ENCODE measurements around the gene ARPP19.
"Not testable (repeated sequence)": the region's sequence is repeated elsewhere in the genome, so short reads cannot be mapped to it uniquely, and the experiment has no call there.

The ARPP19 gene

GRCh38 chr15:52576692-52577091, 7.9 kb upstream of the ARPP19 start:
- H3K4me3 ChIP-seq (ENCODE audit: low read depth, low read length): no peak overlapping the region
- TF ChIP-seq CTCF (IDR thresholded peaks at IDR 0.05; ENCODE audit: low read depth, low read length) (no peak), MAX (IDR thresholded peaks at IDR 0.05; ENCODE audit: low read depth, low read length) (no peak), MYC (IDR thresholded peaks at IDR 0.05; ENCODE audit: low read depth, low read length) (no peak)
- DNase-seq (ENCODE audit: low read depth): no peak

- H3K4me3 ChIP-seq (ENCODE audit: low read depth, low read length); DNase-seq (ENCODE audit: low read depth): not testable (repeated sequence)
Measured at GRCh38 chr15:52575573-52575972, 6.7 kb upstream of the ARPP19 start.

- TF ChIP-seq POLR2A (IDR thresholded peaks at IDR 0.05; ENCODE audit: extremely low read depth, insufficient read length): no peak
- no peak for TF ChIP-seq MAX (IDR thresholded peaks at IDR 0.05; ENCODE audit: low read depth, low read length)
- TF ChIP-seq MYC (IDR thresholded peaks at IDR 0.05; ENCODE audit: low read depth, low read length): no peak
- TF ChIP-seq CTCF (IDR thresholded peaks at IDR 0.05; ENCODE audit: low read depth, low read length): no peak
- DNase-seq (ENCODE audit: low read depth): no peak
Measured at GRCh38 chr15:52575072-52575471, 6.2 kb upstream of the ARPP19 start.

GRCh38 chr15:52574623-52575022, 5.8 kb upstream of the ARPP19 start:
- not testable (repeated sequence) for DNase-seq (ENCODE audit: low read depth); H3K4me3 ChIP-seq (ENCODE audit: low read depth, low read length)

More at GRCh38 chr15:52575072-52575471, 6.2 kb upstream of the ARPP19 start:
- no peak overlapping the region for H3K4me3 ChIP-seq (ENCODE audit: low read depth, low read length)

GRCh38 chr15:52567871-52568600, 794 bp downstream of the ARPP19 start:
- TF ChIP-seq MYC (IDR thresholded peaks at IDR 0.05; ENCODE audit: low read depth, low read length) (no peak), MAX (IDR thresholded peaks at IDR 0.05; ENCODE audit: low read depth, low read length) (no peak), CTCF (IDR thresholded peaks at IDR 0.05; ENCODE audit: low read depth, low read length) (no peak), POLR2A (IDR thresholded peaks at IDR 0.05; ENCODE audit: extremely low read depth, insufficient read length) (no peak)
- no peak for DNase-seq (ENCODE audit: low read depth)
- peak overlapping the region; percentile 78 for H3K4me3 ChIP-seq (ENCODE audit: low read depth, low read length)

- DNase-seq (ENCODE audit: low read depth): peak; percentile 25
- no peak for TF ChIP-seq MYC (IDR thresholded peaks at IDR 0.05; ENCODE audit: low read depth, low read length)
- no peak for TF ChIP-seq CTCF (IDR thresholded peaks at IDR 0.05; ENCODE audit: low read depth, low read length)
- no peak for TF ChIP-seq POLR2A (IDR thresholded peaks at IDR 0.05; ENCODE audit: extremely low read depth, insufficient read length)
- TF ChIP-seq MAX (IDR thresholded peaks at IDR 0.05; ENCODE audit: low read depth, low read length): no peak
- peak overlapping the region; percentile 78 for H3K4me3 ChIP-seq (ENCODE audit: low read depth, low read length)
Measured at GRCh38 chr15:52566889-52567288, 1.9 kb downstream of the ARPP19 start.
